IMR-90 (cell line): ENCODE results near the gene PKD1L1.

Experiments used
- BHLHE40 ChIP-seq: fragments of 150-350 bp; IDR thresholded peaks from 2 replicates; pipeline ENCODE4 v1.6.1; 2016; ENCODE audit warnings: mild to moderate bottlenecking, low read depth, low read length
- FOS ChIP-seq: fragments of 150-350 bp; IDR thresholded peaks from 2 replicates; pipeline ENCODE4 v1.6.1; 2016; ENCODE audit warnings: low read depth, low read length
- MXI1 ChIP-seq: IDR thresholded peaks from 2 replicates; pipeline ENCODE4 v1.6.1; 2012; ENCODE audit warnings: low read depth, mild to moderate bottlenecking, low read length, moderate library complexity, borderline replicate concordance
- POLR2A ChIP-seq: IDR thresholded peaks from 2 replicates; pipeline ENCODE4 v1.6.1; 2012; ENCODE audit warnings: mild to moderate bottlenecking, low read depth, low read length
- TF ChIP-seq, protein P1 (sequence below): conservative IDR thresholded peaks from 2 replicates; pipeline ENCODE4 v1.5.1; 2012; ENCODE audit warnings: mild to moderate bottlenecking, low read depth, low read length, improper control_type of control experiment
- TF ChIP-seq, protein P2 (sequence below): fragments of 150-350 bp; IDR thresholded peaks from 2 replicates; pipeline ENCODE4 v1.6.1; 2016; ENCODE audit warnings: low read depth, mild to moderate bottlenecking, low read length, moderate library complexity, borderline replicate concordance

DNA sequence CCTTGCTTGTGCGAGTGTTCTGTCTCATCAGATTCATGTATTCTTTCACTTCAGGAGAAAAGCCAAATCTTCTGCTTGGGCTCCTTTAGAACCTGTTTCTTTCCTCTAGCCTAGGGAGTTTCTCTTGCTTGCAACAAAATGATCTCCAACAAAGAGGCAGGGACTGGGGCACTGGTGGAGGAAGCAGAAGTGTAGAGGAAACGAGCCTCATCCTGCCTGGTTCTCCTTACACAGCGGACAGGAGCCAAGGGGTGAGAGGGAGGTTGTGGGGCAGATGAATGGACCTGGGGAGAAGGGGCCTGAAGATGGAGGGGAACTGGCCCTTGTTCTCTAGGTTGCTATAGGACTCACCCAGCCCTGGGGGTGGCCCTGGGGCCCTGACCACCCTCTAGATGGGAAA, 141.1 kb downstream of the PKD1L1 start:
- TF ChIP-seq, protein P1, sequence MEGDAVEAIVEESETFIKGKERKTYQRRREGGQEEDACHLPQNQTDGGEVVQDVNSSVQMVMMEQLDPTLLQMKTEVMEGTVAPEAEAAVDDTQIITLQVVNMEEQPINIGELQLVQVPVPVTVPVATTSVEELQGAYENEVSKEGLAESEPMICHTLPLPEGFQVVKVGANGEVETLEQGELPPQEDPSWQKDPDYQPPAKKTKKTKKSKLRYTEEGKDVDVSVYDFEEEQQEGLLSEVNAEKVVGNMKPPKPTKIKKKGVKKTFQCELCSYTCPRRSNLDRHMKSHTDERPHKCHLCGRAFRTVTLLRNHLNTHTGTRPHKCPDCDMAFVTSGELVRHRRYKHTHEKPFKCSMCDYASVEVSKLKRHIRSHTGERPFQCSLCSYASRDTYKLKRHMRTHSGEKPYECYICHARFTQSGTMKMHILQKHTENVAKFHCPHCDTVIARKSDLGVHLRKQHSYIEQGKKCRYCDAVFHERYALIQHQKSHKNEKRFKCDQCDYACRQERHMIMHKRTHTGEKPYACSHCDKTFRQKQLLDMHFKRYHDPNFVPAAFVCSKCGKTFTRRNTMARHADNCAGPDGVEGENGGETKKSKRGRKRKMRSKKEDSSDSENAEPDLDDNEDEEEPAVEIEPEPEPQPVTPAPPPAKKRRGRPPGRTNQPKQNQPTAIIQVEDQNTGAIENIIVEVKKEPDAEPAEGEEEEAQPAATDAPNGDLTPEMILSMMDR: no peak
- TF ChIP-seq MXI1 (no peak), FOS (no peak), BHLHE40 (no peak), POLR2A (no peak)
- TF ChIP-seq, protein P2, sequence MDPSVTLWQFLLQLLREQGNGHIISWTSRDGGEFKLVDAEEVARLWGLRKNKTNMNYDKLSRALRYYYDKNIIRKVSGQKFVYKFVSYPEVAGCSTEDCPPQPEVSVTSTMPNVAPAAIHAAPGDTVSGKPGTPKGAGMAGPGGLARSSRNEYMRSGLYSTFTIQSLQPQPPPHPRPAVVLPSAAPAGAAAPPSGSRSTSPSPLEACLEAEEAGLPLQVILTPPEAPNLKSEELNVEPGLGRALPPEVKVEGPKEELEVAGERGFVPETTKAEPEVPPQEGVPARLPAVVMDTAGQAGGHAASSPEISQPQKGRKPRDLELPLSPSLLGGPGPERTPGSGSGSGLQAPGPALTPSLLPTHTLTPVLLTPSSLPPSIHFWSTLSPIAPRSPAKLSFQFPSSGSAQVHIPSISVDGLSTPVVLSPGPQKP: no peak
